Upper lobe of left lung (tissue), 6 donors: ENCODE measurements around the gene TMEM217. TPM values are rescaled to one million over a fixed set of nuclear protein-coding genes. Genes with fewer than 3 reads are reported as not detected.

ENCODE experiments used
- ATAC-seq, 2 donors: fragments of 200-7000 bp; cut with Tn5 transposase; one replicate each; pipeline ENCODE4 v1.9.1; 2022; ENCODE audit warnings: mild to moderate bottlenecking in 2 of 2, moderate library complexity in 2 of 2; ENCODE audit not compliant: low FRiP score in 2 of 2
- DNase-seq, 2 donors: peaks; one replicate each; pipeline ENCODE4 v3.0.0-alpha.2; 2019 to 2020
- H3K27ac ChIP-seq, 4 donors: fragments of 200-600 bp; sonication (generic); one replicate each; pipeline ENCODE4 v1.5.1; 2016 to 2019
- H3K27me3 ChIP-seq, 4 donors: fragments of 200-600 bp; sonication (generic); one replicate each; pipeline ENCODE4 v1.5.1; 2017 to 2019
- H3K36me3 ChIP-seq, 4 donors: fragments of 200-600 bp; sonication (generic); one replicate each; pipeline ENCODE4 v1.5.1; 2016 to 2019
- H3K4me1 ChIP-seq, 4 donors: fragments of 200-600 bp; sonication (generic); one replicate each; pipeline ENCODE4 v1.5.1; 2018 to 2019
- H3K4me3 ChIP-seq, 4 donors: fragments of 200-600 bp; sonication (generic); one replicate each; pipeline ENCODE4 v1.5.1; 2017 to 2019; ENCODE audit warnings: mild to moderate bottlenecking in 2 of 4, moderate library complexity in 1 of 4
- H3K9me3 ChIP-seq, 4 donors: fragments of 200-600 bp; sonication (generic); one replicate each; pipeline ENCODE4 v1.5.1; 2018 to 2019
- CTCF ChIP-seq, 6 experiments: fragments of 450-650 bp in 4 of 6; fragments of 200-600 bp in 2 of 6; sonication (generic) in 2 of 6; IDR thresholded peaks; one replicate each; pipeline ENCODE4 v1.5.1; 2016 to 2019; ENCODE audit warnings: antibody characterized with exemption in 6 of 6
- EP300 ChIP-seq, 4 donors: sonication (generic); formaldehyde crosslinking; IDR thresholded peaks; one replicate each; pipeline ENCODE4 v1.5.1; 2017; ENCODE audit warnings: antibody characterized with exemption in 4 of 4, control low read depth in 2 of 4
- POLR2A ChIP-seq, 4 donors: fragments of 450-650 bp; IDR thresholded peaks; one replicate each; pipeline ENCODE4 v1.5.1; 2016 to 2017; ENCODE audit warnings: antibody characterized with exemption in 4 of 4, mild to moderate bottlenecking in 2 of 4
- POLR2AphosphoS5 ChIP-seq, 2 donors: sonication (generic); formaldehyde crosslinking; IDR thresholded peaks; one replicate each; pipeline ENCODE4 v1.5.1; 2017; ENCODE audit warnings: antibody characterized with exemption in 2 of 2
- whole genome bisulfite sequencing, 2 donors: methylation state at CpG; one replicate each; pipeline ENCODE4 v1.1.5; 2017 to 2018; 5-methylcytosine and 5-hydroxymethylcytosine counted together
- total RNA-seq, 6 donors: library from RNA; depleted of rRNA in 4 of 6; stranded (reverse); fragments of >200 nt in 4 of 6; gene quantifications; one replicate each; pipeline versions ENCODE4 v1.1.0 to v1.2.1, GENCODE V29; 2016 to 2021
- donor health status: DM: no; HTN: no; CAD: no; lungs with moderate emphysema.
- donor health status: DM: no; HTN: yes; CAD: no; lungs with severe emphysema.

Gene TMEM217
- total RNA-seq, 6 donors from 2014 or later, result 0.67 to 3.4 (median 1.1) TPM

DNA sequence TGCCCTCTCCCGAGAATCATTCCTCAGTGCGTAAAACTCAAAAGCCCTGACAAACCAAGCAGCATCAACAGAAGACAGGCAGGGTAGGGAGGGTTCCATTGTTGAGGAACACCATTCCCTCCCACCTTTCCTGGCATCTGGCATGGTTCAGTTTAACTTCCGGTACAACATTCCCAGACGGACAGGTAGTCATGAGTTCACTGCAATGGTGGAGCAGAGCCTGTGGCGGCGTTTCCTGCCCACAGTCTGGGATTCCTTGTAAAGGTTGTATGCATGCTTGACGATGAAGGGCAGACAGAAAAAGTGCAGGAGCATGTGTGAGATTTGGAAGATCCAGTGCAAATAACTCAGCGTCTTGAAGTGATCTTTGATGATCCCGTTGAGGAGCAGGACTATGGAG is 45.7 kb downstream of the TMEM217 start:
- no peak overlapping the region for H3K27ac ChIP-seq
- H3K9me3 ChIP-seq, result no peaks in the 10 kb centered on the region
- TF ChIP-seq EP300 (IDR thresholded peaks at IDR 0.05), result no peak
- ATAC-seq (no peak), DNase-seq (no peak)
- no peaks in the 10 kb centered on the region for H3K27me3 ChIP-seq
- 88 to 90% methylated on average over 9 of the region's 9 CpGs for WGBS, 2 donors
- peaks cover 0 to 15% (median 6%) of the 10 kb centered on the region in 4 donors for H3K4me1 ChIP-seq
- H3K36me3 ChIP-seq, result no peaks in the 10 kb centered on the region
- H3K4me3 ChIP-seq, result no peak overlapping the region

DNA sequence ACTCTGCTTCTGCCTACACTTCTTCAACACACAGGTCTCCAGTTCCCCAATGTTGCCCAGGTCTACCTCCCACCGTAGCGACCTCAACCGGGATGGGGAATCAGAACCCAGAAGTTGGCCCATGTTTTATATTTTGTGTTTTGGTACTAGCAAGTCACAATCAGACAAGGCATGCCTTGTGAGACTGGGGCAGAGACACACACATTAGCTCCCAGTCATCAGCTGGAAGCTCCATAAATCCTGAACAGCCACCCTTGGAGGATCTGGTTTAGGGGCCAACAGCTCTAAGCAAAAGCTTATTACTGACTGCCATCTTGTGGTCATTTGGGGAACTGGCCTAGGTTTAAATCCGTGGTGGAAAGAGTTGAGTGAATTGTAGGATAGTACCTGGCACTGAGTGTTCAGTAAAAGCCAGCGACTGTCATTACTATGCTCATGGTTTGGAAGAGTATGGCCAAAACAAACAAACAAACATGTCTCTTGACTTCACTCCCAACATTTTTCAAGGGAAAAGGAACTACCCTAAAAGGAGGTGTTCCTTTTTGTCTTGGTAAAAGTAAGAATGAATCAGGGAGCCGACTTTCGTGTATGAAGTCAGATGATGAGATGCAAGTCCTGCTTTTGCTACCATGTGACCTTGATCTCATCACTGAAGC is 47.5 kb downstream of the TMEM217 start:
- 63 to 65% methylated on average over 7 of the region's 7 CpGs for WGBS, 2 donors
- peak in 1 of 2 donors; percentile 64 for DNase-seq

DNA sequence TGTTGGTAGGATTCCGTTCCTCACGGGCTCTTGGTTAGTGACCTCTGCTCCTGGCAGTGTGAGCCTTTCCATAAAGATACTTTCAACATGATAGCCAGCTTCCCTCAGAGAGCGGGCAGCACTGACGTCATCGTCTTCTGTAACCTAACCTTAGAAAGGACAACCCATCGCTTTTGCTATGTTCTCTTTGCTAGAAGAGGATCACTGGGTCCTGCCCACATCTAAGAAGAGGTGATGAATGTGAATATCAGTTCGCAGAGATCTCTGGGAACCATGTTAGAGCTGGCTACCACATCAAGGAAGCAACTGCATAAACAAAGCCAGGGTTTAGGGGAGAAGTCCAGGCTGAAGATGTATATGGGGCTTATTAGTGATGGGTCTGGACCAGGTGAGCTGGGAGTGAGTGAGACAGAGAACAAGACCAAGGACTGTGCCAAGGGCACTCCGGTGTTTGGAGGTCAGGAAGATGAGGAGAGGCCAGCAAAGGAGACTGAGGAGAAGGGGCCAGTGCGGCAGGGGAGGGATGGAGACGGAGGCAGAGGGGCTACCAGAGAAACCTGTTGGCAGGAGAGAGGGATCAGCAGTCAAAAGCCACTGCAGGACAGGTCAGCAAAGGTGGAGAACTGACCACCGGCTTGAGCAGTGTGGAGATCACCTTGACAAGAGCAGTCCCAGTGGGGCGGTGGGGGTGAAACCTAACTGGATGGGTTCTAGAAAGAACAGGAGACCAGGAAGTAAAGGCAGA is 48.3 kb downstream of the TMEM217 start:
- H3K27ac ChIP-seq, result no peak overlapping the region
- no peaks in the 10 kb centered on the region for H3K27me3 ChIP-seq
- WGBS, 2 donors, result 79 to 85% methylated on average over 12 of the region's 12 CpGs
- no peak overlapping the region for H3K4me3 ChIP-seq
- no peak for ATAC-seq
- TF ChIP-seq EP300 (IDR thresholded peaks at IDR 0.05), result no peak
- no peak for TF ChIP-seq POLR2AphosphoS5 (IDR thresholded peaks at IDR 0.05)
- H3K9me3 ChIP-seq, result no peaks in the 10 kb centered on the region
- no peak for DNase-seq
- H3K36me3 ChIP-seq, result no peaks in the 10 kb centered on the region
- peaks cover 4 to 15% (median 8%) of the 10 kb centered on the region in 4 donors for H3K4me1 ChIP-seq

More for the DNA sequence above, 47.5 kb downstream of the TMEM217 start:
- TF ChIP-seq CTCF (IDR thresholded peaks at IDR 0.05) (peak; percentile 91 to 96 (median 95)), POLR2A (IDR thresholded peaks at IDR 0.05) (no peak)
- no peaks in the 10 kb centered on the region for H3K36me3 ChIP-seq
- H3K4me3 ChIP-seq, result no peak overlapping the region
- peaks cover 2 to 15% (median 8%) of the 10 kb centered on the region in 4 donors for H3K4me1 ChIP-seq
- no peaks in the 10 kb centered on the region for H3K9me3 ChIP-seq
- H3K27ac ChIP-seq, result no peak overlapping the region
- no peaks in the 10 kb centered on the region for H3K27me3 ChIP-seq
- ATAC-seq, result peak; percentile 78 to 89

DNA sequence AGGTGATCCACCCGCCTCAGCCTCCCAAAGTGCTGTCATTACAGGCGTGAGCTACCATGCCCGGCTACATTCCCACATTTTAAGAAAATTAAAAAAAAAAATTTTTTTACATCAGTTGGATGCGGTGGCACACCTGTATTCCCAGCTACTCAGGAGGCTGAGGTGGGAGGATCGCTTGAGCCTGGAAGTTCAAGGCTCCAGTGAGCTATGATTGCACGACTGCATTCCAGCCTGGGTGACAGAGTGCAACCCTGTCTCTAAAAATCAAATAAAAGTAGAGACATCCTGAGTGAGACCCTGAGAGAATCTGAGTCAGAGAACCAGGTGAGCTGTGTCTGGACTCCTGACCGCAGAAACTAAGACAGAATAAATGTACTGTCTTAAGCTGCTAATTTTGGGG is 49.2 kb downstream of the TMEM217 start:
- H3K4me3 ChIP-seq, result no peak overlapping the region
- TF ChIP-seq POLR2A (IDR thresholded peaks at IDR 0.05), result no peak
- no peak for TF ChIP-seq CTCF (IDR thresholded peaks at IDR 0.05)
- no peak for TF ChIP-seq POLR2AphosphoS5 (IDR thresholded peaks at IDR 0.05)
- TF ChIP-seq EP300 (IDR thresholded peaks at IDR 0.05), result no peak
- 93 to 95% methylated on average over 7 of the region's 7 CpGs for WGBS, 2 donors
- H3K36me3 ChIP-seq, result no peaks in the 10 kb centered on the region
- H3K27me3 ChIP-seq, result no peaks in the 10 kb centered on the region
- H3K4me1 ChIP-seq, result peaks cover 4 to 15% (median 8%) of the 10 kb centered on the region in 4 donors
- H3K9me3 ChIP-seq, result no peaks in the 10 kb centered on the region
- DNase-seq (no peak), ATAC-seq (no peak)
- no peak overlapping the region for H3K27ac ChIP-seq

GRCh38 chr6:37207903-37208456 is 50.0 kb downstream of the TMEM217 start:
- no peaks in the 10 kb centered on the region for H3K27me3 ChIP-seq
- WGBS, 2 donors, result 57 to 59% methylated on average over 7 of the region's 7 CpGs

More at GRCh38 chr6:37207903-37208456, 50.0 kb downstream of the TMEM217 start:
- Histone ChIP-seq H3K27ac (no peak overlapping the region), H3K36me3 (no peaks in the 10 kb centered on the region), H3K9me3 (no peaks in the 10 kb centered on the region), H3K4me3 (no peak overlapping the region), H3K4me1 (peaks cover 4 to 15% (median 8%) of the 10 kb centered on the region in 4 donors)
- TF ChIP-seq POLR2A (IDR thresholded peaks at IDR 0.05) (no peak), POLR2AphosphoS5 (IDR thresholded peaks at IDR 0.05) (no peak), EP300 (IDR thresholded peaks at IDR 0.05) (no peak), CTCF (IDR thresholded peaks at IDR 0.05) (peak; percentile 79 to 91 (median 85))
- peak; percentile 80 to 85 for ATAC-seq
- DNase-seq, result peak in 1 of 2 donors; percentile 94
